ENCODE data around the gene TTI1. TPM values are rescaled to one million over a fixed set of nuclear protein-coding genes. Genes with fewer than 3 reads are reported as not detected.

Gene TTI1
- total and polyA plus RNA-seq, 9 of the 15 experiments (the other 6 are each of a cell fraction or from before 2014, with no cell fraction given): 9.8 to 55.1 (median 39.4) TPM

DNA sequence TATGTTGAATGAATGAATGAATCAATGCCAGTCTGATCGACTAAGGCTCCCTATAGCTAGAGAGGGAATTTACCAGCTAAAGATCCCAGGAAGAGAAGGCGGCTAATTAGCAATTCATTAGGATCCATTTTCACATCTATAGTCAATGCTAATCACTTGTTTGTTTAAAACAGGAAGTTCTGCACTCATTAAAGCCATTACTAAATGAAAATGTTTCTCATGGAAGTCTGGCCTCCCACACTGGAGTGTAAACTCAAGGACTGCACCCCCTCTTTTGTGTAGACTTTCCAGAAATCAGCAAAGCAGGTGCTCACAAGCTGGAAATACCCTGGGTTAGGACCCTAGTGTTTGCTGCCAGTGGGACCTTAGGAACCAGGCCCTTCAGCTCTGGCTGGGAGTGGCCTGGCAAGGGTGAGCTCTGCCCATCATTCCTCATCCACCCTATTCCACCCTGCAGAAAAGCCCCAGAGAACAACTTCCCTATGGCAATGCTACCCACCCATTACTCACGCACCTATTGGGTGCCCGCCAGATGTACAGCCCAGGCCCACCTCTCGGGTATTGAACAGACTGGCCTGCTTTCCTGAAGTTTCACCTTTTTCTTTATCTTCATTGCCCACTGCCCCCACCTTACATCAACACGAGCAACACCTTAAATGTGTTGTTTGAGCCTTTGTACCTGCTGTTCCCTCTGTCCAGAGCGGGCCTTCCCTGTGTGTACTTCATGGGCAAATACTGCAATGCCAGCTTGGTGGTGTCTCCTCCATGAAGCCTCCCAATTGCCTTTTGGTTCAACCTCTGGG lies 60.8 kb downstream of the TTI1 start (continued):
- TF ChIP-seq, protein P1, sequence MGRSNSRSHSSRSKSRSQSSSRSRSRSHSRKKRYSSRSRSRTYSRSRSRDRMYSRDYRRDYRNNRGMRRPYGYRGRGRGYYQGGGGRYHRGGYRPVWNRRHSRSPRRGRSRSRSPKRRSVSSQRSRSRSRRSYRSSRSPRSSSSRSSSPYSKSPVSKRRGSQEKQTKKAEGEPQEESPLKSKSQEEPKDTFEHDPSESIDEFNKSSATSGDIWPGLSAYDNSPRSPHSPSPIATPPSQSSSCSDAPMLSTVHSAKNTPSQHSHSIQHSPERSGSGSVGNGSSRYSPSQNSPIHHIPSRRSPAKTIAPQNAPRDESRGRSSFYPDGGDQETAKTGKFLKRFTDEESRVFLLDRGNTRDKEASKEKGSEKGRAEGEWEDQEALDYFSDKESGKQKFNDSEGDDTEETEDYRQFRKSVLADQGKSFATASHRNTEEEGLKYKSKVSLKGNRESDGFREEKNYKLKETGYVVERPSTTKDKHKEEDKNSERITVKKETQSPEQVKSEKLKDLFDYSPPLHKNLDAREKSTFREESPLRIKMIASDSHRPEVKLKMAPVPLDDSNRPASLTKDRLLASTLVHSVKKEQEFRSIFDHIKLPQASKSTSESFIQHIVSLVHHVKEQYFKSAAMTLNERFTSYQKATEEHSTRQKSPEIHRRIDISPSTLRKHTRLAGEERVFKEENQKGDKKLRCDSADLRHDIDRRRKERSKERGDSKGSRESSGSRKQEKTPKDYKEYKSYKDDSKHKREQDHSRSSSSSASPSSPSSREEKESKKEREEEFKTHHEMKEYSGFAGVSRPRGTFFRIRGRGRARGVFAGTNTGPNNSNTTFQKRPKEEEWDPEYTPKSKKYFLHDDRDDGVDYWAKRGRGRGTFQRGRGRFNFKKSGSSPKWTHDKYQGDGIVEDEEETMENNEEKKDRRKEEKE (IDR thresholded peaks at IDR 0.05; ENCODE audit: borderline replicate concordance in 1 of 2, control insufficient read depth in 1 of 2, low read depth in 2 of 2, low read length in 1 of 2): no peak
- TF ChIP-seq SMARCA4 (IDR thresholded peaks at IDR 0.05): no peak
- no peak for TF ChIP-seq MYC (IDR thresholded peaks at IDR 0.05; ENCODE audit: low read depth, low read length)
- no peak for TF ChIP-seq MYC (CRISPR knock-in tag; IDR thresholded peaks at IDR 0.05; ENCODE audit: borderline replicate concordance, low read depth)
- no peak for TF ChIP-seq CBX5 (IDR thresholded peaks at IDR 0.05; ENCODE audit: borderline replicate concordance, low read depth)
- no peak for TF ChIP-seq ZNF511 (CRISPR knock-in tag; IDR thresholded peaks at IDR 0.05)
- TF ChIP-seq CCNT2 (IDR thresholded peaks at IDR 0.05; ENCODE audit: borderline replicate concordance, extremely low read depth, insufficient read length, low read depth, low read length): no peak
- TF ChIP-seq NFE2L1 (tag; IDR thresholded peaks at IDR 0.05; ENCODE audit: borderline replicate concordance, low read depth): no peak
- no peak for TF ChIP-seq ERF (CRISPR knock-in tag; IDR thresholded peaks at IDR 0.05)
- TF ChIP-seq UBTF (IDR thresholded peaks at IDR 0.05; ENCODE audit: borderline replicate concordance in 1 of 2, low read depth in 2 of 2, low read length in 2 of 2): no peak
- TF ChIP-seq FOXJ3 (CRISPR knock-in tag; IDR thresholded peaks at IDR 0.05): no peak
- no peak for TF ChIP-seq TRIM28 (IDR thresholded peaks at IDR 0.05)
